Peyer's patch (tissue), 4 donors: ENCODE measurements around the gene MRPL58. TPM values are rescaled to one million over a fixed set of nuclear protein-coding genes. Genes with fewer than 3 reads are reported as not detected.

ENCODE experiments used
- DNase-seq, 3 donors: peaks; one replicate each; pipeline ENCODE4 v3.0.0-alpha.2; 2017 to 2019
- H3K27ac ChIP-seq, 4 donors: fragments of 200-600 bp; sonication (generic); one replicate each; pipeline ENCODE4 v1.5.1; 2016 to 2019
- H3K27me3 ChIP-seq, 2 donors: fragments of 200-600 bp; sonication (generic); one replicate each; pipeline ENCODE4 v1.5.1; 2019
- H3K36me3 ChIP-seq, 3 donors: fragments of 200-600 bp; sonication (generic); one replicate each; pipeline ENCODE4 v1.5.1; 2016 to 2019
- H3K4me1 ChIP-seq, 4 donors: fragments of 200-600 bp; sonication (generic); one replicate each; pipeline ENCODE4 v1.5.1; 2016 to 2019
- H3K4me3 ChIP-seq, 4 donors: fragments of 200-600 bp; sonication (generic); 1 replicate in 3 of 4; 2 replicates in 1 of 4; pipeline ENCODE4 v1.5.1; 2016 to 2019; ENCODE audit warnings: mild to moderate bottlenecking in 1 of 4
- H3K9me3 ChIP-seq, 4 donors: fragments of 200-600 bp; sonication (generic); one replicate each; pipeline ENCODE4 v1.5.1; 2016 to 2019; ENCODE audit warnings: mild to moderate bottlenecking in 1 of 4
- CTCF ChIP-seq, 6 experiments: fragments of 450-650 bp in 4 of 6; fragments of 200-600 bp in 2 of 6; sonication (generic) in 1 of 6; IDR thresholded peaks; one replicate each; pipeline ENCODE4 v1.5.1; 2017 to 2019; ENCODE audit warnings: antibody characterized with exemption in 6 of 6, mild to moderate bottlenecking in 3 of 6, moderate library complexity in 1 of 6
- POLR2A ChIP-seq, 2 donors: fragments of 450-650 bp; IDR thresholded peaks; one replicate each; pipeline ENCODE4 v1.5.1; 2017; ENCODE audit warnings: antibody characterized with exemption in 2 of 2, mild to moderate bottlenecking in 2 of 2, moderate library complexity in 2 of 2
- total RNA-seq, 4 donors: library from RNA; depleted of rRNA; stranded (reverse); fragments of >200 nt; gene quantifications; one replicate each; pipeline ENCODE4 v1.1.0, GENCODE V29; 2016

Gene MRPL58
- total RNA-seq, 4 donors from 2014 or later = 17.3 to 42.7 (median 32.2) TPM

GRCh38 chr17:75032720-75033280 is 20.3 kb downstream of the MRPL58 start:
- Histone ChIP-seq H3K36me3 (no peaks in the 10 kb centered on the region), H3K4me1 (peaks cover 0 to 39% (median 5%) of the 10 kb centered on the region in 4 donors), H3K27me3 (no peaks in the 10 kb centered on the region), H3K27ac (peak overlapping the region in 3 of 4 donors; percentile 28 to 89 (median 61)), H3K4me3 (peak overlapping the region; percentile 23 to 74 (median 40)), H3K9me3 (no peaks in the 10 kb centered on the region)
- no peak for DNase-seq
- no peak for TF ChIP-seq CTCF (IDR thresholded peaks at IDR 0.05)
- no peak for TF ChIP-seq POLR2A (IDR thresholded peaks at IDR 0.05)

- Histone ChIP-seq H3K36me3 (peaks cover 0 to 6% (median 0%) of the 10 kb centered on the region in 3 donors), H3K27ac (peak overlapping the region; percentile 61 to 89 (median 72)), H3K4me3 (peak overlapping the region; percentile 42 to 74 (median 56)), H3K4me1 (peaks cover 0 to 39% (median 5%) of the 10 kb centered on the region in 4 donors), H3K9me3 (no peaks in the 10 kb centered on the region), H3K27me3 (no peaks in the 10 kb centered on the region)
- TF ChIP-seq POLR2A (IDR thresholded peaks at IDR 0.05) (peak in 1 of 2 donors; percentile 4), CTCF (IDR thresholded peaks at IDR 0.05) (peak in 2 of 6 experiments; percentile 1 to 9)
- DNase-seq = peak; percentile 86 to 94 (median 91)
Measured at GRCh38 chr17:75033346-75034235, 21.1 kb downstream of the MRPL58 start.

- Histone ChIP-seq H3K36me3 (peaks cover 0 to 14% (median 0%) of the 10 kb centered on the region in 3 donors), H3K4me1 (peaks cover 0 to 39% (median 5%) of the 10 kb centered on the region in 4 donors), H3K27me3 (no peaks in the 10 kb centered on the region), H3K9me3 (no peaks in the 10 kb centered on the region), H3K27ac (peak overlapping the region; percentile 61 to 89 (median 72)), H3K4me3 (peak overlapping the region; percentile 42 to 74 (median 56))
- peak; percentile 83 to 93 (median 85) for DNase-seq
- peak in 2 of 6 experiments; percentile 10 to 33 for TF ChIP-seq CTCF (IDR thresholded peaks at IDR 0.05)
- TF ChIP-seq POLR2A (IDR thresholded peaks at IDR 0.05) = no peak
Measured at GRCh38 chr17:75034236-75034908, 21.9 kb downstream of the MRPL58 start.

- DNase-seq = peak; percentile 75 to 91 (median 85)
- Histone ChIP-seq H3K36me3 (peaks cover 0 to 38% (median 4%) of the 10 kb centered on the region in 3 donors), H3K4me1 (peaks cover 0 to 39% (median 5%) of the 10 kb centered on the region in 4 donors), H3K9me3 (no peaks in the 10 kb centered on the region), H3K27ac (peak overlapping the region in 3 of 4 donors; percentile 31 to 89 (median 76)), H3K4me3 (no peak overlapping the region), H3K27me3 (no peaks in the 10 kb centered on the region)
- TF ChIP-seq POLR2A (IDR thresholded peaks at IDR 0.05) (no peak), CTCF (IDR thresholded peaks at IDR 0.05) (no peak)
Measured at GRCh38 chr17:75036643-75037268, 24.3 kb downstream of the MRPL58 start.

- no peak for DNase-seq
- Histone ChIP-seq H3K27ac (no peak overlapping the region), H3K36me3 (peaks cover 0 to 43% (median 4%) of the 10 kb centered on the region in 3 donors), H3K4me3 (no peak overlapping the region), H3K9me3 (no peaks in the 10 kb centered on the region), H3K27me3 (no peaks in the 10 kb centered on the region), H3K4me1 (peaks cover 0 to 25% (median under 1%) of the 10 kb centered on the region in 4 donors)
- TF ChIP-seq POLR2A (IDR thresholded peaks at IDR 0.05) = no peak
- TF ChIP-seq CTCF (IDR thresholded peaks at IDR 0.05) = no peak
Measured at GRCh38 chr17:75039238-75039637, 26.8 kb downstream of the MRPL58 start.
